Mononuclear cell (primary cell): ENCODE data around the gene SON. TPM values are rescaled to one million over a fixed set of nuclear protein-coding genes. Genes with fewer than 3 reads are reported as not detected.

Source experiments
- total RNA-seq: library from RNA; depleted of rRNA; stranded (reverse); fragments of >200 nt; gene quantifications from one replicate; pipeline ENCODE4 v1.2.3, GENCODE V29; 2012

Gene SON
- total RNA-seq, 1 donor, result 310 TPM

Other genes with a start within 250 kb of the SON start
- 12.4 TPM for gene IFNAR1, start 218.1 kb upstream of the SON start, total RNA-seq
- 88.1 TPM for gene IFNGR2, start 139.6 kb upstream of the SON start, total RNA-seq
- 50.5 TPM for gene TMEM50B, start 63.1 kb upstream of the SON start, total RNA-seq
- not detected for gene DNAJC28, start 51.3 kb upstream of the SON start, total RNA-seq
- 25.5 TPM for gene GART, start 921 bp upstream of the SON start, total RNA-seq
- gene DONSON, start 45.6 kb downstream of the SON start, total RNA-seq, result 7.5 TPM
- gene CRYZL1, start 98.7 kb downstream of the SON start, total RNA-seq, result 16.1 TPM
- gene ITSN1, start 99.5 kb downstream of the SON start, total RNA-seq, result 2.1 TPM